GM18870 (cell line): ENCODE measurements around the gene MED15.
"Not testable (repeated sequence)": the region's sequence is repeated elsewhere in the genome, so short reads cannot be mapped to it uniquely, and the experiment has no call there.

Experiments used
- ATAC-seq: cut with Tn5 transposase; IDR thresholded peaks from one replicate; pipeline ENCODE4 v1.9.1; 2021; ENCODE audit warnings: moderate library complexity; ENCODE audit not compliant: unreplicated experiment

MED15 gene

GRCh38 chr22:20507253-20508066 is at the start of gene MED15:
MED15 (plus strand) TSS chr22:20507610; CDS start chr22:20507679, 69 bp downstream.
- peak; percentile 52 for ATAC-seq

GRCh38 chr22:20458530-20459151 is 48.8 kb upstream of the MED15 start:
- no peak for ATAC-seq

DNA sequence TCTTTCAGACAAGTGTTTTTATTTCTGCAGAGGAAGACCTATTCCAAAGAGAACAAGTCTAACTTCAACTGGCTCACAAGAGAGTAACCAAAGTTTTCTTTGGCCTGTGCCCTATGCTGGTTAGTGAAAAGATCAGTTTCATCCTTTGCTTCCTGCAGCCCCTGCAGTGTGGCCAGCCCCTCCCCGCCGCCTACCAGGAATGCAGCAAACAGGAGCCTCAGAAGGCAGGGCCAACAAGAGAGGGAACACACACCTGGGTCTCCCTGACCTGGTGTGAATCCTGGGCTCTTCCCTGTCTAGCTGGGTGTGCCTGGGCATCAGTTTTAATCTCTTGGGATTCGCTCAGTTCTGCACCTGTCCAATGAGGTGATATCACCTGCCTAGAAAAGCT is 48.3 kb upstream of the MED15 start:
- no peak for ATAC-seq

- no peak for ATAC-seq
Measured at GRCh38 chr22:20459862-20460261, 47.5 kb upstream of the MED15 start.

DNA sequence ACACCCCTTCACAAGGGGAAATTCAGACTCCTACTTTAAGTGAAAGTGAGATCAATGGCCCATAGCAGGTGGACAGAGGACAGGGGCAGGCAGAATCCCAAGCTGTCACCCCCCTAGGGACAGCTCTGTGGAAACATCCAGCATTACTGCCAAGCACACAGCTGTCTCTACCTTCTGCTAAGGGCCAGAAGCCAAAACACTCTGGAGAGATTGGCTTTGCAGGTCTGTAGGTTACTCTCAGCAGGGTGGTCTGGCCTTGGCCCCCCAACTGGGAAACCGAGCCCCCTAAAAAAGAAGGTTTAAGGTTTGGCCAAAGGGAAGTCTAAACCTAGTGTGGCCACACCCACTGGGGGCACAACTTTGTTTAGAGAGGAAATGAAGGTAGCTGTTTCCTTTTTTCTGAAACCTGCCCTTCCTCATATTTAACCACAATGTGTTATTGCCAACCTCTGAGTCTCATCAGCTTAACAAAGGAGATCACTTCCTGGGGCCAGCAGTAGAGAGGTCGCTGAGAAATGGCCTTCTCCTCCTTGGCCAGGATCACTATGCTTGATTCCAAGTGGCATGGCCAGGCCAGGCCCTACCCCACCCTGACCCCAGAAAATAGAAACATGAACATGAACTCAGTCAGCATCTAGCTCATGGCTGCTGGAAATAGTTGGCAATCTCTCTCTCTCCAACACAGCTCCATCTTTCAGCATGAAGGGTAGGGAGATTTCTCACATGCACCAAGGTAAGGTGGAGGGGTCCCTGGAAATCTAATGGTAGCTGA is 43.9 kb upstream of the MED15 start:
- no peak for ATAC-seq

- ATAC-seq, result no peak
Measured at GRCh38 chr22:20464096-20464614, 43.3 kb upstream of the MED15 start.

GRCh38 chr22:20464912-20465758 is 42.3 kb upstream of the MED15 start:
- ATAC-seq, result no peak

GRCh38 chr22:20465759-20466077 is 41.7 kb upstream of the MED15 start:
- no peak for ATAC-seq

DNA sequence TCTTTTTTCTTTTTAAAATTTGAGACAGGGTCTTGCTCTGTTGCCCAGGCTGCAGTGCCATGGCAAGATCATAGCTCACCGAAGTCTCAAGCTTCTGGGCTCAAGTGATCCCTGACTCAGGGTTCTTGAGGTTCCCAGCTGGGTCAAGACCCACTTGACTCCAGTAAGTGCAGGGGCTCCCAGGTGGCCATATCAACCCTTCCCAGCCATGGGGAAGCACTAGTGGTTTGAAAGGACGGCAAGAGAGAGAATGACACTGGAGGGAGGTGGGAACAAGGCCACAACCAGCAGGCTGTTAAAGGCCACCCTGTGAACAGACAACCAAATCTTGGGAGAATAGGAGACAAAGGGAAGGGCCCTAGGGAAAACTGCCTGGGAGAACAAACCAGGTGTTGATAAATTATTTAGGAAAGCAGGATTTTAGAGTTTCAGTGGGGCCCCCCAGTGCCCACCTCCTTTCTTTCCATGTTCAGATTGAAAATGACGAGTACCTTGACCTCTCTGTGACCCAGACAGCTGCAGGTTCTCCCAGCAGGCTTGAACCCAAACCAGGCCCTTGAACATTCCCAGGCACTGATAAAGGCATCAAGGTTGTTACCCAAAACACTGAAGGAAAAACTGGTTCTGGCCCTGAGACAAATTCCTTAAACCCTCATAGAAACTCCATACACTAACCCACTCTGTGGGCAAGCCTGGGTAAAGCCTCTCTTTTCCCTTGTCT is 40.6 kb upstream of the MED15 start:
- no peak for ATAC-seq

DNA sequence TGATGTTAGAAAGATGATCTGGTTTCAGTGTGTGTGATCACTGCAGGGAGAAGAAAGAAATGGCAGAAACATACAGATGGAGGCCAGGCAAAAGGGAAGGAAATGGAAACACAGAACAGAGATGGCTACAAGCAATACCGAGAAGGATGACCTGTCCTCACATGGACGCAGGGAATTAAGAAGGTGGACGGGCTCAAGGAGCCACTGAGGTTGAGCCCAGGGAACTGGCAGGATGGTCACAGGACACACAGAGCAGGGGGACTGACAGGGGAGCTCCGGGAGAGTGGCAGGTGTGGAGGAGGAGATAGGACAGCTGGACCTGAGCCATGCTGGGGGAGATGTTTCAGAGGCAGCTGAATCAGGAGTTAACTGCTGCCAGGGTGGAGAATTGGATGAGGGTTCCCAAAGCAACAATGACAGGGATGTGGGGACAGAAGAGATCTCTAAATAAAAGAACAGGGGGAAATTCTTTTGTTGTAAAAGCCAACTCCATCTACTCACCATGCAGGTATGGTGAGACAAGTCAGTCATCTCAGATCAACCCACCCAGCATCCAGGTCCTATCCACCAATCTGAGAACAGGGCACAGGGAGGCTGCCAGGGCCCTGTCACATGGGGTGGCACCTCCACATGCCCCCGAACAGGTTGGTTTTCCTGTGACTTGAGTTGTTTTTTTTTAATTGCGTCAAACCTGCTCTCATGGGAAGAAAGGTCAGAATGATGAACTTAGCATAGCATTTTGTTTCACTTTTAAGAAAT is 38.1 kb upstream of the MED15 start:
- no peak for ATAC-seq

DNA sequence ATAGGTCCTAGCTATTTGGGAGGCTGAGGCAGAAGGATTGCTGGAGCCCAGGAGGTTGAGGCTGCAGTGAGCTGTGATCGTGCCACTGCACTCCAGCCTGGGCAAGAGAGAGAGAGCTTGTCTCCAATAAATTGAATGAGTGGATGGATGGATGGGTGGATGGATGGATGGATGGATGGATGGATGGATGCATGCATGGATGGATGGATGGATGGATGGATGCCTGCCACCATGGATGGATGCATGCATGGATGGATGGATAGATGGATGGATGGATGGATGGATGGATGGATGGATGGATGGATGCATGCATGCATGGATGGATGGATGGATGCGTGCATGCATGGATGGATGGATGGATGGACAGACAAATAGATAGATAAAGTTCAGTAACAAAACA is 36.9 kb upstream of the MED15 start:
- ATAC-seq, result not testable (repeated sequence)

- ATAC-seq, result no peak
Measured at GRCh38 chr22:20471126-20471833, 36.1 kb upstream of the MED15 start.

DNA sequence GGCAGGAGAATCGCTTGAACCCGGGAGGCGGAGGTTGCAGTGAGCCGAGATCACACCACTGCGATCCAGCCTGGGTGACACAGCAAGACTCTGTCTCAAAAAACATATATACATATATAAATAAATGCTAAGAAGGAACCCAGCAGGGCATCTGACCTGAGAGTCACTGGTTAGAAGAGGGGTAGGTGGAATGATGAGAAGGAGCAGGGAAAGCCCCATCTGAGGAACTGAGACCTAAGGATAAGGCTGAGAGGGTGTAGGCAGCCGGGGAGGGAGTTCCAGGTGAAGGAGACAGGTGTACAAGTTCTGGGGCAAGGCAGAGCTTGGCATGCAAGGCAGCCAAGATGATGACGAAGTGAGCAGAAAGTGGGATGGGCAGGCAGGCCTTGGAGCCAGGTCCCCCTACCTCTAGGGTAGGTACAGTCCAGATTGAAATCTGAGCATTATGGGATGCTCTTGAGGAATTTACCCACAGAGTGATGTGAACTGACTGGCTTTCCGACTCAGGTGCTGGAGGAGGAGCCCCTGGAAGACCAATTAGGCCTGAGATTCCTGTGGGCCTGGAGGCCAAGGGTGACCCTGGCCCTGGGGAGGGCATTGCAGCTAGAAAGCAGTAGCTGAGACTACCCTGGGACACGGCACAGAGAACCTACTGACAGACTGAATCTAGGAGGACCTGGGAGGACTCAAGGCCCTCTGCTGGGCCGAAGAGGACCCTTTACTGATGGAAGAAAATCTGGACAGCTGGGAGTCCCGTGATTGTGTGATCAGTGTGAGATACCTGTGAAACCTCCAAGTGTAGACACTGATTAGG is 34.6 kb upstream of the MED15 start:
- ATAC-seq, result no peak

- ATAC-seq, result no peak
Measured at GRCh38 chr22:20475115-20475436, 32.3 kb upstream of the MED15 start.

- not testable (repeated sequence) for ATAC-seq
Measured at GRCh38 chr22:20475569-20475968, 31.8 kb upstream of the MED15 start.

DNA sequence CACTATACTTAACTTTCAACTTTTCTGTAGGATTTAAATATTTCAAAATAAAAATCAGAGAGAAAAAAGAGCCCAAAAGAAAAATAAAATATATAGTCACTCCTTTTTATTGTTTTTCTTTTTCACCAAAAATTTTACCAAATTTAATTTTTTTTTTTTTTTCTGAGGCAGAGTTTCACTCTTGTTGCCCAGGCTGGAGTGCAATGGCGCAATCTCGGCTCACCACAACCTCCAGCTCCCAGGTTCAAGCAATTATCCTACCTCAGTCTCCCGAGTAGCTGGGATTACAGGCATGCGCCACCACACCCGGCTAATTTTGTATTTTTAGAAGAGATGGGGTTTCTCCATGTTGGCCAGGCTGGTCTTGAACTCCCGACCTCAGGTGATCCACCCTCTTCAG is 29.4 kb upstream of the MED15 start:
- not testable (repeated sequence) for ATAC-seq

GRCh38 chr22:20479612-20480196 is 27.7 kb upstream of the MED15 start:
- ATAC-seq, result no peak

DNA sequence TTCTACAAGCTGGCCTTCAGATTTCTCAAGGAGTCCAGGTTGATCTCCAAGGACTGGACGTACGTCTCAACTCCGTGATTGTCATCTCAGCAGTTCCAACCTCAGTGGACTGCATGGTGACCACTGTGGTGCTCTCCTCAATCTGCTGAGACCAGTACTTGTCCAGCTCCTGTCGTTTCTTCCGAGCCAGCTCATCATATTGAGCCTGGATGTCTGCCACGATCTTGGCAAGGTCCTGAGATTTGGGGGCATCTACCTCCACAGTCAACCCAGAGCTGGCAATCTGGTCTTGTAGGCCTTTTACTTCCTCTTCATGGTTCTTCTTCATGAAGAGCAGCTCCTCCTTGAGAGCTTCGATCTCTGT is 24.3 kb upstream of the MED15 start:
- ATAC-seq, result not testable (repeated sequence)
